ENCODE measurements around the gene MGP. TPM values are rescaled to one million over a fixed set of nuclear protein-coding genes. Genes with fewer than 3 reads are reported as not detected.

The MGP gene
- total and polyA plus RNA-seq, 2 experiments from 2014 or later: 0.60 TPM; not detected in 1

- H3F3A ChIP-seq (replicated peaks; ENCODE audit: low read depth): no peaks in the 10 kb centered on the region
- no peak overlapping the region for H2AFZ ChIP-seq
- Mint-ChIP-seq H3K27me3 (ENCODE audit: insufficient read depth, low read depth, poor library complexity) (peaks cover 2% of the 10 kb centered on the region), H3K36me3 (ENCODE audit: low read depth) (peaks cover 15% of the 10 kb centered on the region), H3K27ac (no peak overlapping the region), H3K4me3 (no peak overlapping the region), H3K4me1 (no peaks in the 10 kb centered on the region), H3K9me3 (peaks cover 24% of the 10 kb centered on the region)
- peaks cover 10% of the 10 kb centered on the region; the same call in 1 of the 2 replicates for H3K36me3 ChIP-seq (ENCODE audit: insufficient read depth)
- H3K79me2 ChIP-seq (replicated peaks; ENCODE audit: insufficient read depth): no peaks in the 10 kb centered on the region
- H3K4me3 ChIP-seq: no peak overlapping the region
- H3K9me2 ChIP-seq (ENCODE audit: insufficient read depth): no peaks in the 10 kb centered on the region
- ATAC-seq (no peak), DNase-seq (ENCODE audit: low spot score) (no peak)
- no peaks in the 10 kb centered on the region for H3K4me1 ChIP-seq (ENCODE audit: insufficient read depth)
- H3K27me3 ChIP-seq (ENCODE audit: insufficient read depth): no peaks in the 10 kb centered on the region
- H3K27ac ChIP-seq (ENCODE audit: low read depth): no peak overlapping the region
- no peaks in the 10 kb centered on the region for H4K20me1 ChIP-seq (replicated peaks; ENCODE audit: insufficient read depth)
- no peak for TF ChIP-seq CTCF (conservative IDR thresholded peaks at IDR 0.05; ENCODE audit: low read depth in 2 of 2)
- TF ChIP-seq, protein P1, sequence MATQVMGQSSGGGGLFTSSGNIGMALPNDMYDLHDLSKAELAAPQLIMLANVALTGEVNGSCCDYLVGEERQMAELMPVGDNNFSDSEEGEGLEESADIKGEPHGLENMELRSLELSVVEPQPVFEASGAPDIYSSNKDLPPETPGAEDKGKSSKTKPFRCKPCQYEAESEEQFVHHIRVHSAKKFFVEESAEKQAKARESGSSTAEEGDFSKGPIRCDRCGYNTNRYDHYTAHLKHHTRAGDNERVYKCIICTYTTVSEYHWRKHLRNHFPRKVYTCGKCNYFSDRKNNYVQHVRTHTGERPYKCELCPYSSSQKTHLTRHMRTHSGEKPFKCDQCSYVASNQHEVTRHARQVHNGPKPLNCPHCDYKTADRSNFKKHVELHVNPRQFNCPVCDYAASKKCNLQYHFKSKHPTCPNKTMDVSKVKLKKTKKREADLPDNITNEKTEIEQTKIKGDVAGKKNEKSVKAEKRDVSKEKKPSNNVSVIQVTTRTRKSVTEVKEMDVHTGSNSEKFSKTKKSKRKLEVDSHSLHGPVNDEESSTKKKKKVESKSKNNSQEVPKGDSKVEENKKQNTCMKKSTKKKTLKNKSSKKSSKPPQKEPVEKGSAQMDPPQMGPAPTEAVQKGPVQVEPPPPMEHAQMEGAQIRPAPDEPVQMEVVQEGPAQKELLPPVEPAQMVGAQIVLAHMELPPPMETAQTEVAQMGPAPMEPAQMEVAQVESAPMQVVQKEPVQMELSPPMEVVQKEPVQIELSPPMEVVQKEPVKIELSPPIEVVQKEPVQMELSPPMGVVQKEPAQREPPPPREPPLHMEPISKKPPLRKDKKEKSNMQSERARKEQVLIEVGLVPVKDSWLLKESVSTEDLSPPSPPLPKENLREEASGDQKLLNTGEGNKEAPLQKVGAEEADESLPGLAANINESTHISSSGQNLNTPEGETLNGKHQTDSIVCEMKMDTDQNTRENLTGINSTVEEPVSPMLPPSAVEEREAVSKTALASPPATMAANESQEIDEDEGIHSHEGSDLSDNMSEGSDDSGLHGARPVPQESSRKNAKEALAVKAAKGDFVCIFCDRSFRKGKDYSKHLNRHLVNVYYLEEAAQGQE (IDR thresholded peaks at IDR 0.05; ENCODE audit: unreplicated experiment): no peak
- no peak for TF ChIP-seq STAT1 (IDR thresholded peaks at IDR 0.05; ENCODE audit: unreplicated experiment)
- no peak for TF ChIP-seq ZNF331 (CRISPR knock-in tag; IDR thresholded peaks at IDR 0.05; ENCODE audit: low read depth)
- H3K4me2 ChIP-seq: no peak overlapping the region
Measured at GRCh38 chr12:14871886-14872285, 13.8 kb downstream of the MGP start.

DNA sequence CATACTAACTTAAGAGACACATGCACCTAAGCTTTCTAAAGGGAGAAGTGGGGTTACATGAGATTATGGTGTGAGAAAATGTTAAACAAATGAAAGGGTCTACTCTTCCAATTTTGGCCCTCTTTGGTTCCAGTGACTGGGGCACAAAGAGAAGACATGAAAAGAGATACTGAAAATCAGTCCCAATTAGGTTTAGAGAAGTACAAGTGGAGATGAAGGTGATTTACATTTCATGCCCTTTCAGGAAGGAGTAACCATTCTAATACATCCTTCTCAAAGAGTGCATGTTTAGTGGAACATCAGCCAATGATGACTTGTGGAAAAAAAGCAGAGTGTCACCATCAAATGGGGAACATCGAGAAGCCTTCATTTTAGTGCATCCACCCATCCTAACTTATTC, 14.4 kb downstream of the MGP start:
- Histone ChIP-seq H3K9me2 (ENCODE audit: insufficient read depth) (no peaks in the 10 kb centered on the region), H3K27me3 (ENCODE audit: insufficient read depth) (no peaks in the 10 kb centered on the region), H3K36me3 (ENCODE audit: insufficient read depth) (peaks cover 10% of the 10 kb centered on the region; the same call in 1 of the 2 replicates), H3K79me2 (replicated peaks; ENCODE audit: insufficient read depth) (no peaks in the 10 kb centered on the region), H3K4me2 (no peak overlapping the region), H3K4me3 (no peak overlapping the region), H2AFZ (no peak overlapping the region), H3K27ac (ENCODE audit: low read depth) (no peak overlapping the region), H4K20me1 (replicated peaks; ENCODE audit: insufficient read depth) (no peaks in the 10 kb centered on the region), H3K4me1 (ENCODE audit: insufficient read depth) (no peaks in the 10 kb centered on the region), H3F3A (replicated peaks; ENCODE audit: low read depth) (no peaks in the 10 kb centered on the region)
- peaks cover 15% of the 10 kb centered on the region for H3K36me3 Mint-ChIP-seq (ENCODE audit: low read depth)
- TF ChIP-seq CREB1 (CRISPR knock-in tag; IDR thresholded peaks at IDR 0.05; ENCODE audit: low read depth) (no peak), EZH2 (IDR thresholded peaks at IDR 0.05; ENCODE audit: low read depth, unreplicated experiment) (no peak), POLR2AphosphoS5 (IDR thresholded peaks at IDR 0.05; ENCODE audit: low read depth) (no peak), ZNF331 (CRISPR knock-in tag; IDR thresholded peaks at IDR 0.05; ENCODE audit: low read depth) (no peak), ZNF114 (CRISPR knock-in tag; IDR thresholded peaks at IDR 0.05) (no peak)
- TF ChIP-seq, protein P1 (IDR thresholded peaks at IDR 0.05; ENCODE audit: unreplicated experiment): no peak
- peaks cover 2% of the 10 kb centered on the region for H3K27me3 Mint-ChIP-seq (ENCODE audit: insufficient read depth, low read depth, poor library complexity)
- H3K9me3 Mint-ChIP-seq: peaks cover 30% of the 10 kb centered on the region
- no peaks in the 10 kb centered on the region for H3K4me1 Mint-ChIP-seq
- DNase-seq (ENCODE audit: low spot score) (no peak), ATAC-seq (no peak)
- no peak overlapping the region for H3K4me3 Mint-ChIP-seq
- H3K27ac Mint-ChIP-seq: no peak overlapping the region

Measured in GM23338 (cell line).